ENCODE data around the gene TSNAX.
"Not testable (repeated sequence)": the region's sequence is repeated elsewhere in the genome, so short reads cannot be mapped to it uniquely, and the experiment has no call there.

The TSNAX gene

DNA sequence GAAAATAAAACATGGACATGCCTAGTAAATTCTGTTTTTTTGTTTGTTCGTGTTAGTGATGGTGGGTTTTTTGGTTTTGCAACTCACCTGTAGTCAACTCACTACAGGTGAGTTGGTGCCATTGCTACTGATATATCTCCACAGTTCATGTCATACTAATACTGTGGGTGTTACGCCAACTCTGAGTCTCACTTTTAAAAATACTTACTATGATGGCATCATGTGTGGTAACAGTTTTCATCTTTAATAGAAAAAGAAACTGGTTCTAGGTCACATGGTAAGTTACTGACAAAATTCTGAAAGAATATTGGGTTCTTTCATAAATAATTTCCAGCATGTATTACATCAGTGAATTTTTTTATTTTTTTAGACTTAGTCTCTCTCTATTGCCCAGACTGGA, 38.0 kb downstream of the TSNAX start:
- Histone ChIP-seq H3K36me3 (replicated peaks) (peaks cover 3% of the 10 kb centered on the region), H3K27ac (no peak overlapping the region), H3K27me3 (replicated peaks) (no peaks in the 10 kb centered on the region), H3K4me3 (ENCODE audit: low read depth, low read length) (no peak overlapping the region)
- no peak for DNase-seq
- in situ Hi-C loops (cut with HindIII; ENCODE audit: low pct_ligation_motif_present, low sequenced_read_pairs): no loop called here
- TF ChIP-seq CTCF (IDR thresholded peaks at IDR 0.05; ENCODE audit: low read depth, low read length, missing control alignments): no peak

GRCh38 chr1:231570262-231570661, 41.8 kb downstream of the TSNAX start:
- DNase-seq; H3K36me3 ChIP-seq (replicated peaks): not testable (repeated sequence)

GRCh38 chr1:231571904-231572303, 43.4 kb downstream of the TSNAX start:
- H3K4me3 ChIP-seq (ENCODE audit: low read depth, low read length): no peak overlapping the region
- DNase-seq: no peak
- no peak for TF ChIP-seq CTCF (IDR thresholded peaks at IDR 0.05; ENCODE audit: low read depth, low read length, missing control alignments)
- H3K27me3 ChIP-seq (replicated peaks): no peaks in the 10 kb centered on the region
- H3K36me3 ChIP-seq (replicated peaks): no peaks in the 10 kb centered on the region
- in situ Hi-C loops (cut with HindIII; ENCODE audit: low pct_ligation_motif_present, low sequenced_read_pairs): no loop called here
- no peak overlapping the region for H3K27ac ChIP-seq

More at GRCh38 chr1:231570262-231570661, 41.8 kb downstream of the TSNAX start:
- H3K27ac ChIP-seq; in situ Hi-C loops (cut with HindIII; ENCODE audit: low pct_ligation_motif_present, low sequenced_read_pairs); H3K27me3 ChIP-seq (replicated peaks); H3K4me3 ChIP-seq (ENCODE audit: low read depth, low read length): not testable (repeated sequence)

GRCh38 chr1:231575472-231575871, 47.0 kb downstream of the TSNAX start:
- DNase-seq: no peak
- H3K4me3 ChIP-seq (ENCODE audit: low read depth, low read length): no peak overlapping the region
- no peaks in the 10 kb centered on the region for H3K36me3 ChIP-seq (replicated peaks)
- in situ Hi-C loops (cut with HindIII; ENCODE audit: low pct_ligation_motif_present, low sequenced_read_pairs): no loop called here
- TF ChIP-seq CTCF (IDR thresholded peaks at IDR 0.05; ENCODE audit: low read depth, low read length, missing control alignments): no peak
- no peaks in the 10 kb centered on the region for H3K27me3 ChIP-seq (replicated peaks)
- H3K27ac ChIP-seq: no peak overlapping the region

DNA sequence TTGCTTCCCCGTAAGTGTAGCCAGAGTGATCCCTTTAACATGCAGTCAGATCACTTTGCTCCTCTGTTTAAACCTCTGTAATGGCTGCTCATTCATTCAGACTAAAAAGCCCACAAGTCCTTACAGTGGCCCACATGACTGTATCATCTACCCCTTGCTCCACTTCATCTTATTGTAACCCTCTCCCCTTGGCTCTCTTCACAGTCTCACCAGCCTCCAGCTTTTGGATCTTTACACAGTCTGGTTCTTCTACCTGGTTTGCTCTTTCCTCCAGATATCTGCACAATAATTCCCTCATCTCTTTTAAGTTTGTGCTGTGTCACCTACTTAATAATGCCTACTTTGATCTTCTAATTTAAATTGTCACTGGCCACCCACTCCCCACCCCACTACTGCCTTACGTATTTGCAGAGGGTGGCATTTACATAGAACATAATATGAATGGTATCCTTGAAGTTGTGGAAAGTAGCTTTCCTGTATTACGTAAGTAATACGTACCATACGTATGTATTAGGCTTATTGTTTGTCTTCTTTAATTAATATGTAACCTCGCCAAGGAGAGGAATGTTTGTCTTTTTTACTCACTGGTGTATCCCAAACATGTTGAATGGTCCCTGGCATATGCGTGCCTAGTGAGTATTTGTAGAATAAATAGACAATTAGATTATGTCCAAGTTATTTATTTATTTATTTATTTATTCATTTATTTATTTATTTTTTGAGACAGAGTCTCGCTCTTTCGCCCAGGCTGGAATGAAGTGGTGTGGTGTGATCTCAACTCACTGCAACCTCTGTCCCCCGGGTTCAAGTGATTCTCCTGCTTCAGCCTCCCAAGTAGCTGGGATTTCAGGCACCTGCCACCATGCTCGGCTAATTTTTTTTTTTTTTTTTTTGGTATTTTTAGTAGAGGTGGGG, 48.6 kb downstream of the TSNAX start:
- Histone ChIP-seq H3K27ac (no peak overlapping the region), H3K27me3 (replicated peaks) (no peaks in the 10 kb centered on the region), H3K4me3 (ENCODE audit: low read depth, low read length) (no peak overlapping the region), H3K36me3 (replicated peaks) (no peaks in the 10 kb centered on the region)
- TF ChIP-seq CTCF (IDR thresholded peaks at IDR 0.05; ENCODE audit: low read depth, low read length, missing control alignments): no peak
- in situ Hi-C loops (cut with HindIII; ENCODE audit: low pct_ligation_motif_present, low sequenced_read_pairs): no loop called here
- no peak for DNase-seq

- H3K36me3 ChIP-seq (replicated peaks): no peaks in the 10 kb centered on the region
- no peak overlapping the region for H3K27ac ChIP-seq
- in situ Hi-C loops (cut with HindIII; ENCODE audit: low pct_ligation_motif_present, low sequenced_read_pairs): no loop called here
- H3K4me3 ChIP-seq (ENCODE audit: low read depth, low read length): no peak overlapping the region
- no peak for DNase-seq
- no peak for TF ChIP-seq CTCF (IDR thresholded peaks at IDR 0.05; ENCODE audit: low read depth, low read length, missing control alignments)
- no peaks in the 10 kb centered on the region for H3K27me3 ChIP-seq (replicated peaks)
These were observed 52.4 kb downstream of the TSNAX start for GRCh38 chr1:231580874-231581273.
